ENCODE results near the gene HEMGN. TPM values are rescaled to one million over a fixed set of nuclear protein-coding genes. Genes with fewer than 3 reads are reported as not detected.

Gene HEMGN
- total RNA-seq, 1 experiment from 2014 or later, result 0.11 TPM

DNA sequence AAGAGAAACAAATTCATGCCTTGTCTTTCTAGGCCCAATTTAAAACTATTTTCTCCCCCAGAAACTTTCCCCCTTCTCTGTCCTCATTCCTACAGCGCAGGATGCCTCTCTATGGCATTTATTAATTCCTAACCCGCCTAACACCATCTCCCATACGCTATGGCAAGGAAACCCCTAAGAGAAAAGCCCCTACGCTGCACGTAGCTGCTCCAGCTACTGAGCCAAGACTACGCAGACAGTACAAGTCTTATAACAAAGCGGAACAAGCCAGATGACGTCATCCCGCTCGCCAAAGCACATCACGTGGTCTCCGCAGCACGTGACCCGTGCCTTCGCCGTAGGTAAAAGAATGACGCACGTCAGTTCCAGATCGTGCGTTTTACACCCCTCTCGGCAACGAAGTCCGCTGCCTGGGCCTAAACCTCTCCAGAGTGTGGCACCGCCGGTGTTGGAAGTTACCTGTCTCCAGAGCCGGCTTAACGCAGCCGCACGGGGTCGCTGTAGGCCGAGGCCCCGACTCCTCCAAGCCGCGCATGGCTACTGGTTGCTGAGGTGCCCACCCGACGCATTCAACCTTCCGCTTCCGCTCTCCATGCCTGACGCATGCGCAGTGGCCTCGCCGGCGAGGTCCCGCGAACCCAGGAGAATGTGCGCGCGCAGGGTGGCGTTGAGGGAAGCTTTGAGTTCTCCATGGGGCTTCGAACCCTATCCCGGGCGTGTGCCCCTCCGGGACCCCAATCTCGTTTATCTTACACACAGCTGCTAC, 15.8 kb downstream of the HEMGN start, which contains the start of gene TRMO (continued):
- TF ChIP-seq, protein P1, sequence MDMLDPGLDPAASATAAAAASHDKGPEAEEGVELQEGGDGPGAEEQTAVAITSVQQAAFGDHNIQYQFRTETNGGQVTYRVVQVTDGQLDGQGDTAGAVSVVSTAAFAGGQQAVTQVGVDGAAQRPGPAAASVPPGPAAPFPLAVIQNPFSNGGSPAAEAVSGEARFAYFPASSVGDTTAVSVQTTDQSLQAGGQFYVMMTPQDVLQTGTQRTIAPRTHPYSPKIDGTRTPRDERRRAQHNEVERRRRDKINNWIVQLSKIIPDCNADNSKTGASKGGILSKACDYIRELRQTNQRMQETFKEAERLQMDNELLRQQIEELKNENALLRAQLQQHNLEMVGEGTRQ (CRISPR knock-in tag; IDR thresholded peaks at IDR 0.05), result peak; percentile 100

DNA sequence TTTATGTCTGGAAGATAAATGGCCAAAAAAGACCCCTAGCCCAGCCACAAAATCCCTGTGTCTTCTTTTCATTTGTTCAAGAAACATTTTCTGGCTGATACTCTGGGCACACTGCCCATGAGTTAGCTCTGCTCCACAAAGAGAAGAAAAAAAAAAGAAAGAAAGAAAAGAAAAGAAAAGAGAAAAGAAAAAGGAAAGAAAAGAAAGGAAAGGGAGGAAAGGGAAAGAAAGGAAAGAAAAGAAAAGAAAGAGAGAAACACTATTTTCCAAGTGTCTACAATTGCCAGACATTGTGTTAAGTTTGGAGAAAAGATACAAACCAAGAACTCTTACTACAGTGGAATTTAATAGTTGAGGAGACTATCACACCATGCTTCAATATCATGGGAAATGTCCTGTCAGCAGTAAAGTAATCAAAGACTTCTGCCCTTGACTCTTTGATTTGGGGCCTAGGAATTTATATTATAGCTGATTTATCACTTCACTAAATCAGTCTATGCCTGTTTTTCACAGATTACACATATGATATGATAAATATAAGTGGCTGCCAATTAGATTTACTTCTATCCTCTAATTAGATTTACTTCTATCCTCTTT, 18.7 kb downstream of the HEMGN start:
- Mint-ChIP-seq H3K27me3 (ENCODE audit: low read depth) (peaks cover 34% of the 10 kb centered on the region), H3K36me3 (no peaks in the 10 kb centered on the region), H3K9me3 (peaks cover 9% of the 10 kb centered on the region), H3K4me3 (no peak overlapping the region), H3K27ac (no peak overlapping the region), H3K4me1 (peaks cover 7% of the 10 kb centered on the region)
- TF ChIP-seq NR3C1 (CRISPR knock-in tag; conservative IDR thresholded peaks at IDR 0.05; ENCODE audit: low read depth), result no peak
- ChIA-PET POLR2A (no interaction called here), CTCF (interaction anchor here (0.6 to 2.0 kb wide), 2 partner anchors 36 to 116 kb away, joined by 3 to 6 read pairs; no protein-coding TSS in a partner anchor)
- DNase-seq (ENCODE audit: low spot score) (no peak), ATAC-seq (no peak)

DNA sequence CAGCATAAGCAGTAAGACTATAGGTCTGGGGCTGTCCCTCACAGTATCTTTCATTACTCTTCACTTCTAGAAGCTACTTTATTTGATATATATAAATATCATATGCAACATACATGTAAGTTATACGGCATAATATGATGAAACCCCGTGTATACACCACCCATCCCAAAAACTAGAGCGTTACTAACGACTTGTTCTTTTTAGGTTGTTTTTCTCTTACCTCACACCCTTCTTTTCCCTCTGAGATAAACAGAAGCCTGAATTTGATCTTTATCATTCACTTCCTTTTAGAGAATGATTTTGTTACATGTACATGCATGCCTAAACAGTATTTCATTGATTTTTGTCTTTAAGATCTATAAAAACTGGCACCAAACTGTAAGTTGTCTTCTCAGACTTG, 19.4 kb downstream of the HEMGN start:
- CTCF ChIA-PET, result interaction anchor here (0.6 kb wide), 1 partner anchor 37 kb away, joined by 3 read pairs; no protein-coding TSS in a partner anchor
- Mint-ChIP-seq H3K4me3 (no peak overlapping the region), H3K9me3 (peaks cover 9% of the 10 kb centered on the region), H3K27ac (no peak overlapping the region), H3K36me3 (no peaks in the 10 kb centered on the region), H3K27me3 (ENCODE audit: low read depth) (peaks cover 31% of the 10 kb centered on the region), H3K4me1 (peaks cover 7% of the 10 kb centered on the region)
- DNase-seq (ENCODE audit: low spot score), result no peak
- no peak for ATAC-seq
- POLR2A ChIA-PET, result no interaction called here
- TF ChIP-seq SMAD3 (CRISPR knock-in tag; IDR thresholded peaks at IDR 0.05; ENCODE audit: borderline replicate concordance), result no peak
- no peak for TF ChIP-seq PRRX2 (CRISPR knock-in tag; IDR thresholded peaks at IDR 0.05)
- TF ChIP-seq TEAD1 (CRISPR knock-in tag; IDR thresholded peaks at IDR 0.05), result no peak

GRCh38 chr9:97911970-97912369, 26.0 kb downstream of the HEMGN start:
- CTCF ChIA-PET, result no interaction called here
- Mint-ChIP-seq H3K4me3 (no peak overlapping the region), H3K27ac (no peak overlapping the region), H3K27me3 (ENCODE audit: low read depth) (no peaks in the 10 kb centered on the region), H3K36me3 (peaks cover 3% of the 10 kb centered on the region; the same call in 1 of the 2 replicates), H3K9me3 (no peaks in the 10 kb centered on the region), H3K4me1 (no peaks in the 10 kb centered on the region)
- DNase-seq (ENCODE audit: low spot score) (no peak), ATAC-seq (no peak)
- no peak for TF ChIP-seq USF1 (CRISPR knock-in tag; IDR thresholded peaks at IDR 0.05)
- TF ChIP-seq FOXK1 (CRISPR knock-in tag; IDR thresholded peaks at IDR 0.05), result no peak
- TF ChIP-seq PRRX2 (CRISPR knock-in tag; IDR thresholded peaks at IDR 0.05), result no peak
- TF ChIP-seq OVOL2 (CRISPR knock-in tag; IDR thresholded peaks at IDR 0.05; ENCODE audit: borderline replicate concordance), result no peak
- no peak for TF ChIP-seq ZNF121 (CRISPR knock-in tag; IDR thresholded peaks at IDR 0.05)
- TF ChIP-seq ZNF416 (CRISPR knock-in tag; IDR thresholded peaks at IDR 0.05), result no peak
- no peak for TF ChIP-seq CREB1 (CRISPR knock-in tag; IDR thresholded peaks at IDR 0.05)
- TF ChIP-seq TEAD4 (CRISPR knock-in tag; IDR thresholded peaks at IDR 0.05), result no peak
- POLR2A ChIA-PET, result no interaction called here

- Mint-ChIP-seq H3K27ac (no peak overlapping the region), H3K4me1 (no peaks in the 10 kb centered on the region), H3K9me3 (no peaks in the 10 kb centered on the region), H3K4me3 (no peak overlapping the region), H3K27me3 (ENCODE audit: low read depth) (no peaks in the 10 kb centered on the region), H3K36me3 (peaks cover 3% of the 10 kb centered on the region; the same call in 1 of the 2 replicates)
- CTCF ChIA-PET, result no interaction called here
- ATAC-seq (no peak), DNase-seq (ENCODE audit: low spot score) (no peak)
- POLR2A ChIA-PET, result no interaction called here
- no peak for TF ChIP-seq ZNF671 (CRISPR knock-in tag; IDR thresholded peaks at IDR 0.05)
- TF ChIP-seq ELF4 (CRISPR knock-in tag; IDR thresholded peaks at IDR 0.05; ENCODE audit: low read depth), result no peak
- TF ChIP-seq ZNF425 (CRISPR knock-in tag; conservative IDR thresholded peaks at IDR 0.05), result no peak
- TF ChIP-seq SMAD4 (CRISPR knock-in tag; IDR thresholded peaks at IDR 0.05), result no peak
- TF ChIP-seq ZNF121 (CRISPR knock-in tag; IDR thresholded peaks at IDR 0.05), result no peak
- TF ChIP-seq PRRX2 (CRISPR knock-in tag; IDR thresholded peaks at IDR 0.05), result no peak
- no peak for TF ChIP-seq HMGXB4 (CRISPR knock-in tag; IDR thresholded peaks at IDR 0.05)
Measured at GRCh38 chr9:97911528-97911927, 26.4 kb downstream of the HEMGN start.
